Epithelial cell of esophagus (primary cell): ENCODE results near the gene MGLL.
A peak's percentile ranks its signal among the peaks of the same experiment; 100 is the strongest.

ENCODE experiments used
- DNase-seq: peaks from one replicate; pipeline ENCODE4 v3.0.0; 2010; ENCODE audit warnings: low read depth
- H3K4me3 ChIP-seq: 2 replicates; pipeline ENCODE4 v1.5.1; 2011; ENCODE audit warnings: mild to moderate bottlenecking, low read length, control low read depth
- TF ChIP-seq, protein P1 (sequence below): IDR thresholded peaks from 2 replicates; pipeline ENCODE4 v1.5.1; 2011; ENCODE audit warnings: low read depth, mild to moderate bottlenecking, low read length, control low read depth, inconsistent platforms; ENCODE audit not compliant: insufficient read depth; ENCODE audit errors: missing control alignments

Gene MGLL

DNA sequence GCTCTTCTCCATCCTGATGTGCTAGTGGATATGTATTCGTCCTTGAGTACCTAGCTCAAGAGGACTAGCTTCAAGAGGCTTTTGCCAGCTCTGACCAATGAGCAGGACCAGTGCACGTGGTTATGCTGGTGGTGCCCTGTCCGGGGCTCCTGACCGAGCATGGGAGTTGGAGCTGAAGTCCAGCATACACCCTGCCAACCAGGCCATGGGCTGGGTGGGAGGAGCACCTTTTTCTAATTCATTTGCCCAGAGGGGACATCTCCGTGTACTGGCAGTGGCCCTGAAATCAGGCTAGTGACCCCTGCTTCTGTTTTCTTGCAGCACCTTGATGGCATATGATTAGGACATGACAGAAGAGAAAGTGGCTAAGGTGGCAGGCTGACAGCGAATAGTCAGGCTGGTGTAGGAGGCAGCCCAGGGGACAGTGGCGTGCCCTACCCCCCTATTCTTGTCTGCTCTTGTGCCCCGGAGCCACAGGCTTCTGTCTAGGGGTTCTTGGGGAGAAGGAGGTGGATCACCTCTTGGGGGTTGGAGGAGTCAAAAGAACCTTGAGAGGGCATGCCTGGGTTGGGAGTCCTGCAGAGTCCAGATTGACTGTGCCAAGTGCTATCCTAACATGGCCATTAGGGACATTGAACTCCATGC, 176.8 kb downstream of the MGLL start:
- TF ChIP-seq, protein P1, sequence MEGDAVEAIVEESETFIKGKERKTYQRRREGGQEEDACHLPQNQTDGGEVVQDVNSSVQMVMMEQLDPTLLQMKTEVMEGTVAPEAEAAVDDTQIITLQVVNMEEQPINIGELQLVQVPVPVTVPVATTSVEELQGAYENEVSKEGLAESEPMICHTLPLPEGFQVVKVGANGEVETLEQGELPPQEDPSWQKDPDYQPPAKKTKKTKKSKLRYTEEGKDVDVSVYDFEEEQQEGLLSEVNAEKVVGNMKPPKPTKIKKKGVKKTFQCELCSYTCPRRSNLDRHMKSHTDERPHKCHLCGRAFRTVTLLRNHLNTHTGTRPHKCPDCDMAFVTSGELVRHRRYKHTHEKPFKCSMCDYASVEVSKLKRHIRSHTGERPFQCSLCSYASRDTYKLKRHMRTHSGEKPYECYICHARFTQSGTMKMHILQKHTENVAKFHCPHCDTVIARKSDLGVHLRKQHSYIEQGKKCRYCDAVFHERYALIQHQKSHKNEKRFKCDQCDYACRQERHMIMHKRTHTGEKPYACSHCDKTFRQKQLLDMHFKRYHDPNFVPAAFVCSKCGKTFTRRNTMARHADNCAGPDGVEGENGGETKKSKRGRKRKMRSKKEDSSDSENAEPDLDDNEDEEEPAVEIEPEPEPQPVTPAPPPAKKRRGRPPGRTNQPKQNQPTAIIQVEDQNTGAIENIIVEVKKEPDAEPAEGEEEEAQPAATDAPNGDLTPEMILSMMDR, result no peak
- no peak overlapping the region for H3K4me3 ChIP-seq
- no peak for DNase-seq

DNA sequence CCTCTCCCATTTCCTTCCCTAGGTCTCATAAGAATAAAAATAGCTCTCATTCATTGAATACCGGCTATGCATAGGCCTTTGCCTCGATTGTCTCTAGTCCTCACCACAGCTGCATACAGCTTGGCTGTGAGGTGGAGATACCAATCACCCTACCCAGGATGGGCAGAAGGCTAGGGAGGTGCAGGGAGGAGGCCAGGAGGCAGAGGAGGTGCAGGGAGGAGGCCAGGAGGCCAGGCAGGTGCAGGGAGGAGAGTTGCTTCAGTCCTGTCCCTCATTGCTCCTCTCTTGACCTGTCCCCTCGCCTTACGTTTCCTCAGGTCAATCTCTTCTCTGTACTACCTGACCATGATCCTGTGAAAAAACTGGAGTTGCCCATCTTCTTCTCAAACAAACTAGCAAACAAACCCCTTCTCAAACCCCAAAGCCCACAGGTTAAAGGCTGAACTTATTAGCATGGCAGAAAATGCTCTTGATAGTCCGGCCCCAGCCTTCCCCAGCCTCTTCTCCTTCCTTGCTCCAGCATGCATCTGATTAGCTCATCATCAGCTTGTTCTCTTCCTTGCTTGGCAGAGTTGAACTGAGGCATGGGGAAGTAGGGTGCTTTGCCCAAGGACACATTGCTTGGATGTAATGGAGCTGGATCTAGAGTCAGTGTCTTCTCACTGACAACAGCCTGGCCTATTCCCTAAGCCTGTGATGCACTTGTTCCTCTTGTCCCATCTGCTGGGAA, 177.5 kb downstream of the MGLL start:
- no peak overlapping the region for H3K4me3 ChIP-seq
- TF ChIP-seq, protein P1, result no peak
- no peak for DNase-seq

- H3K4me3 ChIP-seq, result no peak overlapping the region
- no peak for DNase-seq
- TF ChIP-seq, protein P1, result no peak
These were observed 182.3 kb downstream of the MGLL start for GRCh38 chr3:127640042-127640355.

DNA sequence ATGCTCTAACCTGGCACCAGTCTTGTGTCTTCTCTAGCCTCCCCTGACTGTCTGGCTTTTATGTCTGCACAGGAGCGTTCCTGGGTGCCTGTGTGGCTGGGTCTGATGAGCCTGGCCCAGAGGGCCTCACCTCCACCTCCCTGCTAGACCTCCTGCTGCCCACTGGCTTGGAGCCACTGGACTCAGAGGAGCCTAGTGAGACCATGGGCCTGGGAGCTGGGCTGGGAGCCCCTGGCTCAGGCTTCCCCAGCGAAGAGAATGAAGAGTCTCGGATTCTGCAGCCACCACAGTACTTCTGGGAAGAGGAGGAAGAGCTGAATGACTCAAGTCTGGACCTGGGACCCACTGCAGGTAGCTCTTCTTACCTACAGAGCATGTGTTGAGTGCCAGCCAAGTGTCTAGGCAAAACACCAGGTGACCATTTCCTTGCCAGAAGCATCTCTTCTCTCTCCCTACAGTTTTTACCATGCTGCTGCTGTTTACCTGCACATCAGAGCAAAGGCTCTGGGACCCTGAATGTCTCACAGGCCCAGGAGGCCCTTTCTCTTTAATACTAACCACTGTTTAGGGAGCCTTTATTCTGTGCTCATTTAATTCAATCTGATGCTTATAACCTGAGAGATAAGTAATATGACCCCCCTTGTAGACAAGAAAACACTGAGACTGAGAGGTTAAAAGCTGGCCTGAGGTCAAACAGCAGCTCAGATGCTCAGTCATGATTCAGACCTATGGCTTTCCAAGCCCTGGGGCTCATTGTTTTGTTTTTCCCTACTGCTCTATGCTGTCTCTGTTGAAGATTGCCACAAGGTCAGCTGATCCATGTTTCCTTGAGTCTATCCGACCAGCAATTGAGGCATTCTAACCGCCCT, 182.9 kb downstream of the MGLL start:
- no peak overlapping the region for H3K4me3 ChIP-seq
- TF ChIP-seq, protein P1, result no peak
- peak; percentile 53 for DNase-seq
